Ammon's horn (tissue), 1 donor: Measurements from ENCODE around the gene TCHH.
"Not testable (repeated sequence)": the region's sequence is repeated elsewhere in the genome, so short reads cannot be mapped to it uniquely, and the experiment has no call there.

Experiments used
- DNase-seq: peaks from one replicate; pipeline ENCODE4 v3.0.0-alpha.2; 2016; ENCODE audit warnings: low spot score

The TCHH gene

DNA sequence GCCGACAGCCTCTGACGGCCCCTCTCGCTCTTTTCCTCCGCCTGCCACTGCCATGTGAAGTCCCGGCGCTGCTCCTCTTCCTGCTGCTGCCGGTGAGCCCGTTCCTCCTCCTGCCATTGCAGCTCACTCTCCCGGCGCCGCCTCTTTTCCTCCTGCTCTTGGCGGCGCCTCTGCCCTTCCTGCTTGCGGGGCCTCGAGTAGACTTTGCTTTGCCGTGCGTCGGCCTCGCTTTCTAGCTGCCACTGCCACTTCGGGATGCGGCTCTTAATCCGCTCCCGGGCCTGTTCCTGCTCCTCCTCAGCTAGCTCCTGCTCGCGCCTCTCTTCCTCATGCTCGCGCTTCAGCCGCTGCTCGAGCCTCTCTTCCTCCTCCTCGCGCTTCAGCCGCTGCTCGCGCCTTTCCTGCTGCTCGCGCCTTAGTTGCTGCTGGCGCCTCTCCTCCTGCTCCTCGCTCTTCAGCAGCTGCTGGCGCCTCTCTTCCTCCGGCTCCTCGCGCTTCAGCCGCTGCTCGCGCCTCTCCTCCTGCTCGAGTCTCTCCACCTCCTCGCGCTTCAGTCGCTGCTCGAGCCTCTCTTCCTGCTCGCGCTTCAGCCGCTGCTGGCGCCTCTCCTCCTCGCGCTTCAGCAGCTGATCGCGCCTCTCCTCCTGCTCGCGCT lies 4.3 kb downstream of the TCHH start:
- DNase-seq: peak; percentile 20

DNA sequence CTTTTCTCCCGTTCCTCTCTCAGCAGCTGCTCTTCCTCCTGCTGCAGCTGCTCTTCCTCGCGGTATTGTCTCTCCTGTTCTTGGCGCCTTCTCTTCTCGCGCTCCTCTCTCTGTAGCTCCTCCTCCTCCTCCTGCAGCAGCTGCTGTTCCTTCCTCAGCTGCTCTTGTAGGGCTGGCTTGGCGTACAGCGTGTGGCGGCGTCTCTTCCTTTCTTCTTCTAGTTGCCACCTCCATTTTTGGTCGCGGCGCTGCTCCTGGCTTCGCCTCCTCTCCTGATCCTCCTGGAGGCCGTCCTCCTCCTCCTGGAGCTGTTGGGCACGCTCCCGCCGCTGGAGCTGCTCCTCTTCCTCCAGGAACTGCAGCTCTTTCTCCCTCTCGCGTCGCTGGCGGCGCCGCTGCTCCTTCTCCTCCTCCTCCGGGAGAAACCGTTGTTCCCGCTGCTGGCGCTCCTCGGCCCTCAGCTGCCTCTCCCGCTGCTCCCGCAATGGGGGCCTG lies 4.8 kb downstream of the TCHH start:
- DNase-seq: peak; percentile 11

DNA sequence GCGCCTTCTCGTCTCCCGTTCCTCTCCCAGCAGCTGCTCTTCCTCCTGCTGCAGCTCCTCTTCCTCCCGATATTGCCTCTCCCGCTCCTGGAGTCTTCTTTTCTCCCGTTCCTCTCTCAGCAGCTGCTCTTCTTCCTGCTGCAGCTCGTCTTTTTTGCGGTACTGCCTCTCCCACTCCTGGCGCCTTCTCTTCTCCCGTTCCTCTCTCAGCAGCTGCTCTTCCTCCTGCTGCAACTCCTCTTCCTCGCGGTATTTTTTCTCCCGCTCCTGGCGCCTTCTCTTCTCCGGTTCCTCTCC lies 5.3 kb downstream of the TCHH start:
- no peak for DNase-seq

DNA sequence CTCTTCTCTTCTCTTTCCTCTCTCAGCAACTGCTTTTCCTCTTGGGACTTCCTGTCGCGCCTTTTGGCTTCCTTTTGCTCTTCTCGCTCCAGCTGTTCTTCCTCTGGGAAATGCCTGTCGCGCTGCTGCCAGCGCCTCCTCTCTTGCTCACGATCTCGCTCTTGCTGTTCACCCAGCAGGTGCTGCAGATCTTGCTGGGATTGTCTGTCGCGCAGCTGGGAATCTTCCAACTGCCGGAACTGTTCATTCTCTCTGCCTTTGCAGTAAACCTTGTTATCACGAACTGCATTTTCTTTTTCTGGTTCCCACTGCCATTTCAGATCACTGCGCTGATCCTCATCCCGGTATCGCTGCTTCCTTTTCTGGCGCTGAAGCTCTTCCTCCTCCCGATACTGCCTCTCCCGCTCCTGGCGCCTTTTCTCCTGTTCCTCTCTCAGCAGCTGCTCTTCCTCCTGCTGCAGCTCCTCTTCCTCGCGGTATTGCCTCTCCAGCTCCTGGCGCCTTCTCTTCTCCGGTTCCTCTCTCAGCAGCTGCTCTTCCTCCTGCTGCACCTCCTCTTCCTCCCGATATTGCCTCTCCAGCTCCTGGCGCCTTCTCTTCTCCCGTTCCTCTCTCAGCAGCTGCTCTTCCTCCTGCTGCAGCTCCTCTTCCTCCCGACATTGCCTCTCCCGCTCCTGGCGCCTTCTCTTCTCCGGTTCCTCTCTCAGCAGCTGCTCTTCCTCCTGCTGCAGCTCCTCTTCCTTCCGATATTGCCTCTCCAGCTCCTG lies 5.8 kb downstream of the TCHH start:
- no peak for DNase-seq

DNA sequence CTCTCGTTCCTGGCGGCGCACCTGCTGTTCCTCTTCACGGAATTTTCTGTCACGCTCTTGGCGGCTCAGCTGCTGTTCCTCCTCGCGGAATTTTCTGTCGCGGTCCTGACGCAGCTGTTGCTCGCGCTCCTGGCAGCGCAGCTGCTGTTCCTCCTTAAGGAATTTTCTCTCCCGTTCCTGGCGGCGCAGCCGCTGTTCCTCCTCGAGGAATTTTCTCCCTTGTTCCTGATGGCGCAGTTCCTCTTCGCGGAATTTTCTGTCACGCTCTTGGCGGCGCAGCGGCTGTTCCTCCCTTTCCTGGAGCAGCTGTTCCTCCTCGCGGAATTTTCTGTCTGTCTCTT lies 6.4 kb downstream of the TCHH start:
- DNase-seq: no peak

DNA sequence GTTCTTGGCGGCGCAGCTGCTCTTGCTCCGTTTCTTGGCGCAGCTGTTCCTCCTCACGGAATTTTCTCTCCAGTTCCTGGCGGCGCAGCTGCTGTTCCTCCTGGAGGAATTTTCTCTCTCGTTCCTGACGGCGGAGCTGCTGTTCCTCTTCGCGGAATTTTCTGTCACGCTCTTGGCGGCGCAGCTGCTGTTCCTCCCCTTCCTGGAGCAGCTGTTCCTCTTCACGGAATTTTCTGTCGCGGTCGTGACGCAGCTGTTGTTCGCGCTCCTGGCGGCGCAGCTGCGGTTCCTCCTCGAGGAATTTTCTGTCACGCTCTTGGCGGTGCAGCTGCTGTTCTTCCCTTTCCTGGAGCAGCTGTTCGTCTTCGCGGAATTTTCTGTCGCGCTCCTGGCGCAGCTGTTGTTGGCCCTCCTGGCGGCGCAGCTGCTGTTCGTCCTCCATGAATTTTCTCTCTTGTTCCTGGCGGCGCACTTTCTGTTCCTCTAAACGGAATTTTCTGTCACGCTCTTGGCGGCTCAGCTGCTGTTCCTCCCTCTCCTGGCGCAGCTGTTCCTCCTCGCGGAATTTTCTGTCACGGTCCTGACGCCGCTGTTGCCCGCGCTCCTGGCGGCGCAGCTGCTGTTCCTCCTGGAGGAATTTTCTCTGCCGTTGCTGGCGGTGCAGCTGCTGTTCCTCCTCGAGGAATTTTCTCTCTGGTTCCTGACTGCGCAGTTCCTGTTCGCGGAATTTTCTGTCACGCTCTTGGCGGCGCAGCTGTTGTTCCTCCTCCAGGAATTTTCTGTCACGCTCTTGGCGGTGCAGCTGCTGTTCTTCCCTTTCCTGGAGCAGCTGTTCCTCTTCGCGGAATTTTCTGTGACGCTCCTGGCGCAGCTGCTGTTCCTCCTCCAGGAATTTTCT lies 7.0 kb downstream of the TCHH start:
- DNase-seq: no peak

DNA sequence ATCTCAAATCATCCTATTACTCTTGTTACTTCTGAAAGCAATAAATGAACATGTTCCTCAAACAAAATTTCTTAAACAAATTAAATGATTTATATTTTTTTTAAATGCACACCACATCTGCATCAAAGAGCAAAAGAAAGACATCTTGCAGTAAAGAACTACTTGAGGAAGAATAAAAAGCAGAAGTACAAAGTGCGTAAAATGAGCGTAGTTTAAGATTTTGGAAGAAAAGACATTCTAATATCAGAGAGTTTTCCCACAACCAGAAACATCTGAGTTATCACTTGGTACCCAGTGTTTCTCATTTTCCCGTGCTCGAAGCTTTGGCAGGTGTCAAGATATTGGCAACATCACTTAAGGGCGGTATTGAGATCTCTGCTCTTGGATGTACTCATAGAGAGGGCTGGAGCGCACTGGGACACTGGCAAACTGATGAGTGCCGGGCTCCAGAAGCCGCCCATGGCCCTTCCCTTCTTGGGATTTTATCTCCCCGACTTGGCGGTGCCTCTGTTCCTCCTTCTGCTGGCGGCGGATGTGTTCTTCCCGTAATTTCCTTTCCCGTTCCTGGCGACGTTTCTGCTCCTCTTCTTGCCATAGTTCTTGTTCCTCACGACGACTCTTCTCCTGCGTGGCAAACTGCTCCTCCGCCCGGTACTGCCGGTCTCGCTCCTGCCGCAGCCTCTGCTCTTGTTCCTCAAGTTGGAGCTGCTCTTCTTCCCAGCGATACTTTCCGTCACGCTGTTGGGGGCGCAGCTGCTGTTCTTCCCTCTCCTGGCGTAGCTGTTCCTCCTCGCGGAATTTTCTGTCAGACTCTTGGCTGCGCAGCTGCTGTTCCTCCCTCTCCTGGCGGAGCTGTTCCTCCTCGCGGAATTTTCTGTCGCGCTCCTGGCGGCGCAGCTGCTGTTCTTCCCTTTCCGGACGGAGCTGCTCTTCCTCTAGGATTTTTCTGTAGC lies 7.9 kb downstream of the TCHH start:
- DNase-seq: no peak

DNA sequence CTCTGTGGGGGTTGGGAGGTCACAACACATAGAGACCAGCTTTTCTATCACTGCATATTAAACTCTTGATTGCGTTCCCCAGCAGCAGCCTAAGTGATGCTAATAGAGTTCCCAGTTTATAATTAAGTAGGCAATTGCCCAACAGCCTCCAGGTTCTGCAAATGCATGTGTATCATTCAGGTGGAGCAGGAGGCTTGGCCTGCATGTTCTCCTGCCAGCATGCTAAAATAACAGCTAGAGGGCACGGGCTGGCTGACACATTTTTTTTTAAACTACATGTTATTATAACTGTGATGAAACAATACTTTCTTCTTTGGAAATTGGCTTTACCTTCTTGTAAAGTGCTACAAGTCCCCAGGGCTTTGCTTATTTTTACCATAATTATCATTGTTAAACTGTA lies 10.4 kb downstream of the TCHH start:
- no peak for DNase-seq

DNA sequence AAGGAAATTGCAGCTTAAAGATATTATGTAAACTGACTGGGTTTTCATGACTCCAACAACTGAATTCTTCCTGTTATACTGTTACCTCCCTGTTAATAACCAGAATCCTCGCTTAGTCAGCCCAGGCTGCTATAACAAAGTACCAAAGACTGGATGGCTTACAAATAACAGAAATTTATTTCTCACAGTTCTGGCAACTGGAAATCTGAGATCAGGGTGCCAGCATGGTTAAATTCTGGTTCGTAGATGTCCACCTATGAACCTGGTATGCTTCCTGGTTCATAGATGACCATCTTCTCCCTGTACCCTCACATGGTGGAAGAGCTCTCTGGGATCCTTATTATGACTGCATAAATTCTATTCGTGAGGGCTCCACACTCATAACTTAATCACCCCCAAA lies 18.3 kb downstream of the TCHH start:
- DNase-seq: no peak

DNA sequence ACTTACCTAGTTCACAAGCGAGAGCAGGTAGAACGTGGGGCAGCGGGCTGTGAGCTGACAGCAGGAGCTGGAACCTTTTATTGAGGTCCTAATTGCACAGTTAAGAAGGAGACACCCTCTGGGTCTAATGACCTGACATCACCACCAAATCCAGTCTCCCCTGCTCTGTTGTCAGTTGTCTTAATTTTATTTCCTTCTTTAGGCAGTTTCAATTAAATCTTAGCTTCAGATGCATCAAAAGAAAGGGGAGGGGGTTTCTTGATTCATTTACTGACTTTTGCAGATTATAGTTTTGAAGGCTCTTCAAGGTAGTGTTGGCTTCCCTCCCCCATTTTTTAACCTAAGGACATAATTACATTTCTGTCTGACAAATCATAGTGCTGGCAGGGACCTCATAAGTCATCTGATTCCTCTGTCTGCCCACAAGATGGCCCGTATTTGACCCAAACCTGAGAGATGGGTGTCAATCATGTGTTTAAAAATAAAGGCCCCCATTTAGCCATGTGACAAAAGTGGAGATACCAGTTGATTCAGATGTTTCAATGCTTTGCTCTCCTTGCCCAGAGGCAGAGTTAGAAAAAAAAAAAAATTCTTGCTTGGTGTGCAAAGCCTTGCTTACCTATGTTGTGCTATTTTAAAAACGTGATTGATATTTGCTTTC lies 26.1 kb downstream of the TCHH start, which contains the start of gene TCHHL1:
TCHHL1 (minus strand) TSS at position 51 of the 661 bp plus-strand sequence. CDS start 921 bp downstream, outside the sequence.
- no peak for DNase-seq

DNA sequence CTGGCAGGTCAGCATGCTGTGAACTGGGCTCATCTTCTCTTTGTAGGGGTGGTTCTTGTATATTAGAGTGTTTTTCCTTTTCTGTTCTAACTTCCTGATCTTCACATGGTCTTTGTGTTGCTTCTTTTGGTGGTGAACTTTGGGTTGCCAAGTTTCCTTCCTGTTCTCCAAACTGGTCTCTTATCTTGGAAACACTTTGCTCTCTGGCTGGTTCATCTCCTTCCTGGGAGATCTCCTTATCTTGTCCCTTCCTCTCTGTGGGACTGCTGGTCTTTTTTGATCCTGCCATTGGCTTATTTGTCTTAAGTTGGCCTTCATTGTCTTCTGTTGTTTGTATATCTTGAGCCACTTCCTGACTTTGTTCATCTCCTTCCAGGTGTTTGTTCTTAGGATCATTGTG lies 28.5 kb downstream of the TCHH start:
- no peak for DNase-seq

DNA sequence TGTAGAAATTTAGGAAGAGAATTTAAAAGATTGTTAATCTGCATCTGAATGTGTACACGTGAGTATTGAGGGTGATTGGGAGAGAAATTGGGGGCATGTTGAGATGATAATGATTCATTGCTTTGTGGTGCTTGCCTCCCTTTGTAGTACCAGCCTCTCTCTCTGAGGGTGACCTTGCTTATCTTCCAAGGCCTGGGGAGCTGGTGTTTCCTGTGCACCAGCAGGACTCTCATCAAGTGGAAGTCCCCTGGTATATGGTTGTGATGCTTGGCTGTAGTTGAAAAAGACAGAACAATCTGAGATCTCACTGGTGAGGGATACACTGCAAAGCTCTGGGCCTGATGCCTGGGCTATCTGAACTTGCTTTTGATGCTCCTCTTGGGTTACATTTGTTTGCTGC lies 30.4 kb downstream of the TCHH start:
- DNase-seq: no peak

DNA sequence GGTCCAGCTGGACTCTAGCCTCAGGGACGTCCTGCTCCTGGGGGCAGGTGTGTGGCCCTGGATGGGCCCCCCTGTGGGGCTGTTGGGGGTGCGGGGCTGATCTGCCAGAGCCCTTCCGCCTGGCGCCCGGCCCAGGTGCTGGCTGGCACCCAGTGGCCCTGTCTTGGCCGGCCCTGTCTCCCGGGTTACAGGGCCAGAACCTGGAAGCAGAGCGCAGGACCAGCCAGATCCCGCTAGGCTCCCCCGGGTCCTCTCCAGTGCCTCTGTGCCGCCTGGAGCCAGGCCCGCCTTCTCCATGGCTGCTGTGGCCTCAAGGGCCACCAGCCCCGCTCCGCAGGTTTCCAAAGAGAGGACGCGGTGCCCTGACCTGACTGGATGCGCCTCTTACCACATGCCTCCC lies 34.2 kb downstream of the TCHH start:
- not testable (repeated sequence) for DNase-seq

DNA sequence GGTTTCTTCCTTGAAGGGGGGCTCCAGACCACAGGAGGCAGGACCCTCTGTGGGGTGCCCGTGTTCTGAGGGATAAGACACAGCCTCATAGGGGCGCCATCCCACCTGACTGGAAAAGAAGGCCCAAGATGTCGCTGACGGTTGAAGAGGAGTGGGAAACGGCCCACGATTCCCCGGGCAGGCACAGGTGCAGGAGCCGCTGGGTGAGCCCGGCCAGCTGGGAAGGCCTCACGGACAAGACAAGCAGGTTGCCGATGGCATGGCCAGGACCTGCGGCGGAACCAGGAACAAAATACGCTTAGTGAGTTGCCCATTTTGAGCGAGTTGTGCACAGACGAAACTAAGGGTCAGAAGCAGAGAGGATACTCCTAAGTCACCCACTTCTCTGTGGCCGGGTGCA lies 34.8 kb downstream of the TCHH start:
- DNase-seq: not testable (repeated sequence)

DNA sequence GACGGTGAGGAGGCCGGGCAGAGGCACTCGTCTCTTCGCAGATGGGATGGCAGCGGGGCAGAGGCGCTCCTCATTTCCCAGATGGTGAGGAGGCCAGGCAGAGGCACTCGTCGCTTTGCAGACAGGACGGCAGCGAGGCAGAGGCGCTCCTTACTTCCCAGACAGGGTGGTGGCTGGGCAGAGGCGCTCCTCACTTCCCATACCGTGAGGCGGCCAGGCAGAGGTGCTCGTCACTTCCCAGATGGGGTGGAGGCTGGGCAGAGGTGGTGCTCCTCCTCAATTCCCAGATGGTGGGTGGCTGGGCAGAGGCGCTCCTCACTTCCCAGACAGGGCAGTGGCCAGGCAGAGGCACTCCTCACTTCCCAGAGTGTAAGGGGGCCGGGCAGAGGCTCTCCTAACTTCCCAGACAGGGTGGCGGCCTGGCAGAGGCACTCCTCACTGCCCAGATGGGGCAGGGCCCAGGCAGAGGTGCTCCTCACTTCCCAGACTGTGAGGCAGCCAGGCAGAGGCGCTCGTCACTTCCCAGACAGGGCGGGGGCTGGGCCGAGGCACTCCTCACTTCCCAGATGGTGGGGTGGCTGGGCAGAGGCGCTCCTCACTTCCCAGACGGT lies 36.3 kb downstream of the TCHH start:
- no peak for DNase-seq

DNA sequence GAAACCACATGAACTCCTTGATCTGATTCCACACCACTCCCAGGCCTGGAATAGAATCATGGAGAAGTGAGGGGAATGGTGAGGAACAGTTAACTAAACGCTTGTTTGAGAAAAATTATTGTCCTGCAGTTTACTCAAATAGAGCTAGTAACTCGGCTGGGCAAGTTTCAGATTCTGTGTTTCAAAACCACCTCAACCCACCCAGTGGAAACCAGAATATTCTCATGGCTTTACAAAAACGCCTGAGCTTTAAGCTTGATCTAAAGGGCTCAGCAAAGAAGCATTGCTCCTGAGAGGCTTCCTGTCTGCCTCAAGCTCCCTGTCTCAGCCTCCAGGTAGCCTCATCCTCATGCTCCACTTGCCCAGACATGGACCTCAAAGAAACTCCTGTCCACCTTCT lies 42.9 kb downstream of the TCHH start:
- DNase-seq: no peak

DNA sequence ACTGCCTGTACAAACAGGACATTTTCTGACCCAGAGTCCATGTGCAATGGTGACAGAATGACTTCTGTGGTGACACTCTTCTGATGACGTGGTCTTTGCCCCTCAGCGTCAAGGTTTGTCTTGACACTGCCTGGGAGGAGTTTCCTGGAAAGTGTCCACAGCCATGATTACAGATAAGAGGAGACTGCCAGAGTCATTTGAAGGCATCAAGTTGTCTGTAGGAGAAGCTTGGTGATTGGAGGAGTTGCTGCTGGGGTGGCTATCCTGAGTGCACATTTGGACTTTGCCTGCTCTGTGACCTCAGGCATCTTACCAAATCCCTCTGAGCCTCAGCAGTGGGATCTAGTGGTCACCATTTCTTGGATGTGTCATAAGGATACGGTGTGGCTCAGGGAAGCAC lies 44.1 kb downstream of the TCHH start:
- no peak for DNase-seq

DNA sequence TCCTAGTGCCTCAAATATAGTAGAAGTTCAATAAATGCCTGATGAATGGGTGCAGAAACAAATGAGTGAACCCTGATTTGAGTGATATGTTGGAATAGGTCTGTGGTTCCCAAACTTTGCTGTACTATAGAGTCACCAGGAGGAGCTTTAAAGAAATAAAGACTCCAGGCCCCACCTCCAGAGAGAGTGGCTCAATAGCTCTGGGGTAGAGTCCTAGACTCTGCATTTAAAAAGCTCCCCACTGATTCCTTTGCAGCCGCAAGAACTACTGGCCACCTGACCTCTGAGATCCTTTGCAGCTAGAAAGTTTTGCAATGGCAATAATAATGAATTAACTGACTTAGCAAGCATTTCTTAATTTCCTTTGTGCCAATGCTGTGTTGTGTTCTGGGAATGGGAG lies 47.3 kb downstream of the TCHH start:
- DNase-seq: no peak

DNA sequence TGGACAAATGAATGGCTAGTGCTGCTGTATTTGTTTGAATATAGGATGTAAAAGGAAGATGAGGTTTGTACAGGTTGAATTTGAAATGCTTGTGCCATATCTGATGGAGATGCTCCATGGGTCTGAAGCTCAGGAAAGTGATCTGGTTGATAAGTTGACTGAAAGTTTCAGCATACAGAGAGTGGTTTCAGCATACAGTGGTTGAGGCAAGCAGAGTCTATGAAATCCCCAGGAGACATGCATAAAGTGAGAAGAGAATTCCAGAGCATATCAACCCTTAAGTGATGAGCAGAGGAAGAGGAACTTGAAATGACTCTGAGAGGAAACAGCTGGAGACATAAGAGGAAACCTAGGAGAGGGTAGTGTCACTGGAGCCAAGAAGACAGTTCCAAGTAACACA lies 48.1 kb downstream of the TCHH start:
- no peak for DNase-seq

DNA sequence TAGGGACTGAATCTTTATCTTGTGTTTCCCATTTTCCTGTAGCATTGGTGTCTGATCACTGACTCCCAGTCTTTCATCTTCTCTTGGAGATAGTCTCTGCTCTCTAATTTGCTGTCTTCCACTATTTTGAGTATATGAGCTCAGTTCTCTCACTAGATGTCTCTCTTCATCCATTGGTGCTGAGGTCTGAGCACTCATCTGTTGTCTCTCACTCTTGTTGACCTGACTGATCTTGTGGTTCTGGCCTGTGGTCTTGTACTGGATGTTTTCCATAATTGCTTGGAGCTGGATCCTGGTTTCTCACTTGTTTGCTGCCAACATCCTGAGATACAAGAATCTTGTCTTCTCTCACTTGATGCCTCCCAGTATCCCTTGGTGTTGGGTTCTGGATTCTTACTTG lies 53.3 kb downstream of the TCHH start:
- no peak for DNase-seq
